Endometrium (tissue), 2 donors: ENCODE measurements around the gene IFNE.

Source experiments
- FAIRE-seq: peaks from 2 replicates; lab custom pipeline; 2012; peaks lifted over from hg19 to GRCh38; lab: Jason Lieb, UNC
- donor health status: control.
- donor health status: control.

Gene IFNE, protein sequence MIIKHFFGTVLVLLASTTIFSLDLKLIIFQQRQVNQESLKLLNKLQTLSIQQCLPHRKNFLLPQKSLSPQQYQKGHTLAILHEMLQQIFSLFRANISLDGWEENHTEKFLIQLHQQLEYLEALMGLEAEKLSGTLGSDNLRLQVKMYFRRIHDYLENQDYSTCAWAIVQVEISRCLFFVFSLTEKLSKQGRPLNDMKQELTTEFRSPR

GRCh38 chr9:21482213-21482612, at the start of gene IFNE:
IFNE (minus strand) TSS chr9:21482313; CDS start chr9:21481694, 619 bp downstream.
- FAIRE-seq = no peak

DNA sequence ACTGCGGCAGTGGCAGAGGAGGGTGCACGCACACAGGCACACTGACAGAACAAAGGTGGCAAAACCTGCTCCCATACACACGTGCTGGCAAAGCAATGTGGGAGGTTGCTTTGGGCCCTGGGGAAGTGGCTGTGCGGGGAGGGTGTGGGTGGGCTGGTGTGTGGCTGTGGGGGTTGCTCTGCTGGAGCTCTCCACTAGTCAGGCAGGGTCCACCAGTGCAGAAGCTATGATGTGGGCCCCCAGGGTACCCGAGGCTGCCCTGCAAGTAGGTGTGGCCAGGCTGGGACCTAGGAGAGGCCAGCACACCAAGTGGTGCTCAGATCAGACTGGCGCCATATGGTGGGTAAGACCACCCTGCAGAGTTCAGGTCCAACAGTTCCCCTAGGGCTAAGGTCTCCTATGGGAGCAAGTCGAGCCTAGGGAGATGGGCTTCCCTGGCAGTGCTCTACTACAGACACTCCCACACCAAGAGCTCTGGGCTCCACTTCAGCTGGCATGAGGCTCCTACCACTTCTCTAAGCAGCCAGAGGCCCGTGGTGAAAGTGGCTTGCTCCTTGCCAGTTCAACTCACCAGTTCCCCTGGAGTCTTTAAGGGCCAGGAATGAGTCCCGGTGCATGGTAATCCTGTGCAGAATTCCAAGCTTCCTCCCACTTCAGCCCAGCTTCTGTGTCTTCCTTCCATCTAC, 46.2 kb upstream of the IFNE start:
- no peak for FAIRE-seq

DNA sequence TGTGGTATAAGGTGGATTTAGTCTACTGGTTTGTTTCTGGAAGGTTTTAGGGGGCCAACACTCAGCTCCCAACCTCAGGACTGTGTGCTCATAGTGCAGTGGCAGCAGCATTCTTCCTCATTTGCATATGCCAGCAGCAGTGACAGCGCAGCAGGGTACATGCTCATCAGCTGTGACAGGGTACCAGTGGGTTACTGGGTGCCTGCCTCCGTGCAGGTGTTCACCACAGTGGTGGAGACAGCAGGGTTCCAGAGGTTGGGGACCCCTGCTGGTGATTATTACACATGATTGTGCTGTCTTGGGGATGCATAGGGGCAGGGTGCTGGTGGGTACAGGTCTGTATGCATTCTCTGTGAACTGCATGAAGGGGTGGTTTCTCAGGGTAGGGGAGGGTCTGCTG, 45.5 kb upstream of the IFNE start:
- FAIRE-seq = no peak

- no peak for FAIRE-seq
These were observed 43.1 kb upstream of the IFNE start for GRCh38 chr9:21525174-21525573.

DNA sequence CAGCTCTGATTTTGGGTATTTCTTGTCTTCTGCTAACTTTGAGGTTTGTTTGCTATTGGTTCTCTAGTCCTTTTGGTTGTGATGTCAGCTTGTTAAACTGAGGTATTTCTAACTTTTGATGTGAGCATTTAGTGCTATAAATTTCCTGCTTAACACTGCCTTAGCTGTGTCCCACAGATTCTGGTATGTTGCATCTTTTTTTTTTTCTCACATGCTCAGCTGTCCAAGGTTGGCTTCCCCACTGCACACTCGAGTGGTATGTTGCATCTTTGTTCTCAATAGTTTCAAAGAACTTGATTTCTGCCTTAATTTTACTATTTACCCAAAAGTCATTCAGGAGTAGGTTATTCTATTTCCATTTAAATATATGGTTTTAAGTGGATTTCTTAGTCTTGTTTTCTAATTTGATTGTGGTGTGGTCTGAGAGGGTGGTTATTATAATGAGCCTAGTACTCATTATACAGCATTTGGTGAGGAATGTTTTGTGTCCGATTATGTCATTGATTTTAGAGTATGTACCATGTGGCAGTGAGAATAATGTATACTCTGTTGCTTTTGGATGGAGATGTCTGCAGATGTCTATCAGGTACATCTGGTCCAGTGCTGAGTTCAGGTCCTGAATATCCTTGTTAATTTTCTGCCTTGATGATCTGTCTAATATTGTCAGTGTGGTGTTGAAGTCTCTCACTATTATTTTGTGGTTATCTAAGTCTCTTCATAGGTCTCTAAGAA, 42.2 kb upstream of the IFNE start:
- FAIRE-seq = no peak

DNA sequence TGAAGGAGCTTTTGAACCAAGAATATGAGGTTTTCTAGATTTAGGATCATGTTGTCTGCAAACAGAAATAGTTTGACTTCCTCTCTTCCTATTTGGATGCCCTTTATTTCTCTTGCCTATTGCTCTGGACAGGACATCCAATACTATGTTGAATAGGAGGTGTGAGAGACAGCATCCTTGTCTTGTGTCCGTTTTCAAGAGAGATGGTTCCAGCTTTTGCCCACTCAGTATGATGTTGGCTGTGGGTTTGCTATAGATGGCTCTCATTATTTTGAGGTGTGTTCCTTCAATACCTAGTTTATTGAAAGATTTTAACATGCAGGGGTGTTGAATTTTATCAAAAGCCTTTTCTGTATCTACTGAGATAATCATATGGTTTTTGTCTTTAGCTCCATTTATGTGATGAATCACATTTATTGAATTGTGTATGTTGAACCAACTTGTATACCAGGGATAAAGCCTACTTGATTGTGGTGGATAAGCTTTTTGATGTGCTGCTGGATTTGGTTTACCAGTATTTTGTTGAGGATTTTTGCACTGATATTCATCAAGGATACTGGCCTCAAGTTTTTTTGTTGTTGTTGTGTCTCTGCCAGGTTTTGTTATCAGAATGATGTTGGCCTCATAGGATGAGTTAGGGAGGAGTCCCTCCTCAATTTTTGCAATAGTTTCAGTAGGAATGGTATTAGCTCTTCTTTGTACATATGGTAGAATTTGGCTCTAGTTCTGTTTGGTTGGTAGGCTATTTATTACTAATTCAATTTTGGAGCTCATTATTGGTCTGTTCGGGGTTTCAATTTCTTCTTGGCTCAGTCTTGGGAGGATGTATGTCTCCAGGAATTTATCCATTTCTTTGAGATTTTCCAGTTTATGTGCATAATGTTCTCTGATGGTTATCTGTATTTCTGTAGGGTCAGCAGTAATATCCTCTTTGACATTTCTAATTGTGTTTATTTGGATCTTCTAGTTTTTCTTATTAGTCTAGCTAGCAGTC, 41.2 kb upstream of the IFNE start:
- FAIRE-seq = no peak

- FAIRE-seq = no peak
These were observed 40.2 kb upstream of the IFNE start for GRCh38 chr9:21522348-21522747.

- no peak for FAIRE-seq
These were observed 39.3 kb upstream of the IFNE start for GRCh38 chr9:21521448-21521847.

DNA sequence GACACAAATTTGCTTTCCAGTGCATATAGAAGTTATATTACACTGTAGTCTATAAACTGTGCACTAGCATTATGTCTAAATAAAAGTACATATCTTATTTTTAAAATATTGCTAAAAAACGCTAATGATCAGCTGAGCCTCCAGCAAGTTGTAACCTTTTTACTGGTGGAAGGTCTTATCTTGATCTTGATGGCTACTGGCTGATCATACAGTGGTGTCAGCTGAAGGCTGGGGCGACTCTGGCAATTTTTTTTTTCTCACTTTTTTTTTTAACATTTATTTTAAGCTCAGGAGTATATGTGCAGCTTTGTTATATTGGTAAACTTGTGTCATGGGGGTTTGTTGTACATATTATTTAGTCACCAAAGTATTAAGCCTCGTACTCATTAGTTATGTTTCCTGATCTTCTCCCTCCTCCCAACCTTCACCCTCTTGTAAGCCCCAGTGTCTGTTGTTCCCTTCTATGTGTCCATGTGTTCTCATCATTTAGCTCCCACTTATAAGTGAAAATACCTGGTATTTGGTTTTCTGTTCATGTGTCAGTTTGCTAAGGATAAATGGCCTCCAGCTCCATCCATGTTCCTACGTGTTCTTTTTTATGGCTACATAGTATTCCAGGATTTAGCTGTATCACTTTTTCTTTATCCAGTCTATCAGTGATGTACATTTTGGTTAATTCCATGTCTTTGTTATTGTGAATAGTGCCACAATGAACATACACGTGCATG, 38.6 kb upstream of the IFNE start:
- no peak for FAIRE-seq

- FAIRE-seq = no peak
These were observed 37.8 kb upstream of the IFNE start for GRCh38 chr9:21519855-21520434.

- no peak for FAIRE-seq
These were observed 34.7 kb upstream of the IFNE start for GRCh38 chr9:21516796-21517195.

DNA sequence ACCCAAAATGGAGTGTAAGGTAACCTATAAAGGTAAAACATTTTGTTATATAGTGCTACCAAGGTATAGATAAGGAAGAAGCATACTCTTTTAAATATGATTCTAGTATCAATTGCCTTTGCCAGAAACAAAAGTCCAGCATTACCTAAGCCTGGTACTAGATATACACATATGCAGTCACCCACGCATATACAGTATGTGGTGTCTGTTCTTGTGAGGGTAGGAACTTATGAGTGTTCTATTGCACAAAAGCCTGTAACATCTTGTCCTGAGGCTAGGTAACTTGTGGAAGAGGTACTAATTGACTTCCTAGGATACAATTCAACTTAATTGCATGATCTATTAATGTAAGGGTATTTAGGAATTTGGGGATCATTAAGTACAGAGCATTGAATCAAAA, 31.3 kb upstream of the IFNE start:
- FAIRE-seq = no peak

DNA sequence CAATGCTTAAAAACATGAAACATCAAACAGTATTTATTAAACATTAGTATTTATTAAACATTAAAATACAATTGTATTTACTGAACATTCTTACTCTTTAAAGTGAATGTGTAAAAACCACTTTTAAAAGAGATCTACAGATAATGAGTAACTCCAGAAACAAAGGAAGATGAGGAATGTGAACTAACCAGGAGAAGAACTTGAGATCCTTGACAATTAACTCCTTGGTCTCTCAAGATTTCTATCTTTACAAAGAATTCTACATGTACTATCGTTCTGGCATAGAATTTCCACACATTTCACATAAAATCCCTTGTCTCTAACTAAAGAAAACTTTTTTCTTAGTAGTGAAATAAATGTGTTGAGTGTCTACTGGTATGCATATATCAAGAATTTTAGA, 28.7 kb upstream of the IFNE start:
- FAIRE-seq = peak; percentile 41

DNA sequence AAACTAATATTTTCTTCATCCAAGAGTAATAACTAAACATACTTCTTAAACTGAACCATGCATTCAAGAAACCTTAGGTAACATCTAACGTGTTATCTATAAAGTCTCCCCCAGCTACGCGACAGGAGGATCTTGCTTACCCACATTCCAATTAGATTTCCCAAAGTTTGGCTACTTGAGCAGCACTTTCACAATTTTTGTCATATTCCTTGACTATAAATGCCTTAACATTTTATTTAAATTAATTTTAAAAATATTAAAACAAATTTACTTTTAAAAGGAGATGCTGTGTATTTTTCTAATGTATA, 25.3 kb upstream of the IFNE start:
- FAIRE-seq = no peak

- no peak for FAIRE-seq
These were observed 24.7 kb upstream of the IFNE start for GRCh38 chr9:21506626-21507482.

GRCh38 chr9:21505425-21506179, 23.5 kb upstream of the IFNE start:
- no peak for FAIRE-seq

- no peak for FAIRE-seq
These were observed 22.8 kb upstream of the IFNE start for GRCh38 chr9:21504894-21505293.

GRCh38 chr9:21504113-21504512, 22.0 kb upstream of the IFNE start:
- no peak for FAIRE-seq

- FAIRE-seq = no peak
These were observed 20.5 kb upstream of the IFNE start for GRCh38 chr9:21502586-21502985.

DNA sequence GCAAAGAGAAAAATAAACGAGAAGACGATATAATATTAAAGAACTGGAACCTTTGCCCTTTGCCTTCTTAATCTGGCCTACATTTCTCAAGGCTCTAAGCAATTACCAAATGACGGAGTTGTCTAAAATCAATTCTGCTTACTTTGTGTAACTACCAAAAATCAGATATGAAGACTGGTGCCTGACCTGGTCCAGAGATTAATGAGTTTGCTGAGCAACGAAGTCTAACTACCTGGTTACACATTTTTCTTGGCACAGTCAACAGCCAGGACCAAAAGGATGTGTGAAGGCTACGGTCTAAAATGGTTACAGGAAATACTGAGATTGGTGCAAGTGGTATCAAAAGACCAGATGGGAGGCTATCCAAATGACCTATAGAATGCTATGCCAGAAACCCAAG, 17.8 kb upstream of the IFNE start:
- no peak for FAIRE-seq
